Activated CD8-positive, alpha-beta memory T cell treated with anti-CD3 and anti-CD28 coated beads, Interleukin-2, amount 10 ng/mL, durations not matched to agents 7 days and 5 days (primary cell): ENCODE measurements around the gene PCSK5. TPM values are rescaled to one million over a fixed set of nuclear protein-coding genes. Genes with fewer than 3 reads are reported as not detected.

Experiments
- ATAC-seq: fragments of 150-1000 bp; cut with Tn5 transposase; one replicate; pipeline ENCODE4 v1.10.0; 2021; ENCODE audit warnings: moderate library complexity
- CTCF ChIA-PET: fragments of 350-600 bp; sonication (Branson Sonifier 250); formaldehyde crosslinking; loops from one replicate; lab custom pipeline; 2021; ENCODE audit warnings: antibody characterized with exemption; lab: Charles Lee
- DNase-seq: peaks from one replicate; pipeline ENCODE4 v3.0.0-alpha.2; 2020
- H3K27ac Mint-ChIP-seq: one replicate; pipeline ENCODE4 v1.8.0; 2021; ENCODE audit warnings: mild to moderate bottlenecking, mixed read lengths
- H3K27me3 Mint-ChIP-seq: one replicate; pipeline ENCODE4 v1.8.0; 2021; ENCODE audit warnings: mixed read lengths
- H3K36me3 Mint-ChIP-seq: one replicate; pipeline ENCODE4 v1.8.0; 2021; ENCODE audit warnings: mild to moderate bottlenecking, mixed read lengths
- H3K4me1 Mint-ChIP-seq: one replicate; pipeline ENCODE4 v1.8.0; 2021; ENCODE audit warnings: mixed read lengths
- H3K4me3 Mint-ChIP-seq: one replicate; pipeline ENCODE4 v1.8.0; 2021; ENCODE audit warnings: mild to moderate bottlenecking, moderate library complexity, mixed read lengths
- H3K9me3 Mint-ChIP-seq: one replicate; pipeline ENCODE4 v1.8.0; 2022; ENCODE audit warnings: low read depth, mixed read lengths
- total RNA-seq, 2 experiments: library from RNA; stranded (reverse); gene quantifications; one replicate each; pipeline ENCODE4 v1.2.3, GENCODE V29; 2021

PCSK5 gene
- total RNA-seq, 2 experiments from 2014 or later: 1.1 to 2.0 TPM

- H3K36me3 Mint-ChIP-seq: no peaks in the 10 kb centered on the region
- ATAC-seq (no peak), DNase-seq (no peak)
- CTCF ChIA-PET: no interaction called here
- no peaks in the 10 kb centered on the region for H3K4me1 Mint-ChIP-seq
- no peak overlapping the region for H3K27ac Mint-ChIP-seq
- no peaks in the 10 kb centered on the region for H3K9me3 Mint-ChIP-seq
- no peak overlapping the region for H3K4me3 Mint-ChIP-seq
- no peaks in the 10 kb centered on the region for H3K27me3 Mint-ChIP-seq
Measured at GRCh38 chr9:76150013-76150412, 259.5 kb downstream of the PCSK5 start.

DNA sequence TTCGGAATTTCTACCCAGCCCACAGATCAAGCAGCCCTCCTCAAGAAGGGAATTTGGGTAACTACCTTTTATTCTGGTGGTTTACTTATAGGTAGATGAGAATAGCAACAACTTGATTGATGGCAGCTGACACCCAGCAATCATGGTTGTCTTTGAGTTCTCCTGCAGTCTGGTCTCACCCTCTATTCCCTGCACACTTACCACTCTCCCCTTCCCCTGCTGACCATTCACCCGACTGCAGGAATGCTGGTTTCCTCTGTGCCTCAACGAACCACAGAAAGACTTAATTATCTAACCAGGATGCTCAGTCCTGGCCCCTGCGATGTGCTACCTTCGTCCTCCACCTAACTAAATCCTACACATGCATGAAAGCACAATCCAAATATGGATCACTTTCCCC, 260.8 kb downstream of the PCSK5 start:
- Mint-ChIP-seq H3K27ac (no peak overlapping the region), H3K27me3 (no peaks in the 10 kb centered on the region), H3K36me3 (no peaks in the 10 kb centered on the region), H3K4me1 (no peaks in the 10 kb centered on the region), H3K9me3 (no peaks in the 10 kb centered on the region), H3K4me3 (no peak overlapping the region)
- ATAC-seq (no peak), DNase-seq (no peak)
- CTCF ChIA-PET: no interaction called here

DNA sequence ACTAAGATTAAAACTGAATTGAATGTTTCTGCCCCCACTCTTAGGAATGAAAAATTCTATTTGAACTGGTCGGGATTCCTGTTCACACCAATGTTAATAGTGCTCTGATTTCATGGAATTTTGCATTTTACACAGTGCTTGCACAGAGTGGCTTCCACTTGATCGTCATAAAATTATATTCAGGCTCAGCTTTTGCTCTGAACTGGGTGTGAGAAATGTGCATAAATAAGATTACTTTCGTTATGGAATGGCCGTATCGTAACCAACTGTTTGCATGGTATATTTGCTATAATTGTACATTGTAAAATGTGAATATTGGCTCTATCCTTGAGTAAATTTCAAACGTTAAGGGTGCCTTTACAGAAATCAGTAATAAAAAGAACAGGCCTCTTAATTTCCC, 262.9 kb downstream of the PCSK5 start:
- Mint-ChIP-seq H3K9me3 (no peaks in the 10 kb centered on the region), H3K4me1 (no peaks in the 10 kb centered on the region), H3K4me3 (no peak overlapping the region), H3K27ac (no peak overlapping the region), H3K27me3 (no peaks in the 10 kb centered on the region), H3K36me3 (no peaks in the 10 kb centered on the region)
- CTCF ChIA-PET: interaction anchor here (1.1 kb wide), 1 partner anchor 140 kb away, joined by 3 read pairs; no protein-coding TSS in a partner anchor
- ATAC-seq (no peak), DNase-seq (no peak)

DNA sequence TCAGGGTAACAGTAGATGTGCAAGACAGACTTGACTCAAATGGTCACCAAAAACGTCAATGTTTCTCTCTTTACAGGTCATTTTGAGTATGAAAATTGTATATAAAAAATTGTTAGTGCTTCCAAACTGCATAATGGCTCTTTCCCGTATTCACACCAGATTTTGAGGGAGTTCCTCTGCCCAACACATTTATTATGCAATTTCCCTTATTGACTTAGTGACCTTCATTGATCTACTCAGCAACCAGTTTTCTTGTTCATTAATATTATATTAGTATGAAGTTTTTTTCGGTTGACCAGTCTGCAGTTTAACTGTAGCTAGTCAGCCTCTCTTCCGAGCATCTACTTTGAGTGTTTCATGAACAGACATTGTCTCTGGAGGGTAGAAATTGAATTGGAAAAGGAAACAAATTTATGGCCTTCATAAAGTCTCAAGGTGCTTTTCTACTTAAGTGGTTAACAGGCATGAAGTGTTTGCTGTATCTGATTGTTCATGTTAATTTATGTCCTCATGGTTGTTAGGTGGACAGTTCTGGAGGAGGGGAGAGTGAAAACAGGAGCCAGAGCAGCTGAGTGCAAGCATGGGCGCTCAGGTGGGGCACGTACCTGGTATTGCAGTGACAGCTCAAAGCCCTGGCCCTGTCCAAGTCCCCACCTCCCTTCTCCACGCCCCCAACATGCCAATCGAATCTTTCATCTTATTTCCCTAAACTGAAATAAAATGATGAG, 263.6 kb downstream of the PCSK5 start:
- no peak for ATAC-seq
- CTCF ChIA-PET: interaction anchor here (1.1 kb wide), 1 partner anchor 139 kb away, joined by 3 read pairs; no protein-coding TSS in a partner anchor
- no peaks in the 10 kb centered on the region for H3K4me1 Mint-ChIP-seq

GRCh38 chr9:76155361-76155760, 264.9 kb downstream of the PCSK5 start:
- H3K9me3 Mint-ChIP-seq: no peaks in the 10 kb centered on the region
- no peaks in the 10 kb centered on the region for H3K4me1 Mint-ChIP-seq
- no peak for DNase-seq
- CTCF ChIA-PET: no interaction called here
- no peak overlapping the region for H3K4me3 Mint-ChIP-seq
- H3K36me3 Mint-ChIP-seq: no peaks in the 10 kb centered on the region
- no peaks in the 10 kb centered on the region for H3K27me3 Mint-ChIP-seq
- ATAC-seq: no peak
- no peak overlapping the region for H3K27ac Mint-ChIP-seq

More for the DNA sequence above, 263.6 kb downstream of the PCSK5 start:
- Mint-ChIP-seq H3K9me3 (no peaks in the 10 kb centered on the region), H3K27me3 (no peaks in the 10 kb centered on the region), H3K27ac (no peak overlapping the region), H3K4me3 (no peak overlapping the region), H3K36me3 (no peaks in the 10 kb centered on the region)
- no peak for DNase-seq

- Mint-ChIP-seq H3K4me3 (no peak overlapping the region), H3K9me3 (no peaks in the 10 kb centered on the region), H3K27me3 (no peaks in the 10 kb centered on the region), H3K4me1 (no peaks in the 10 kb centered on the region), H3K36me3 (no peaks in the 10 kb centered on the region), H3K27ac (no peak overlapping the region)
- CTCF ChIA-PET: no interaction called here
- ATAC-seq (no peak), DNase-seq (no peak)
Measured at GRCh38 chr9:76158713-76159112, 268.2 kb downstream of the PCSK5 start.

GRCh38 chr9:76159293-76159926, 268.9 kb downstream of the PCSK5 start:
- H3K9me3 Mint-ChIP-seq: no peaks in the 10 kb centered on the region
- ATAC-seq: no peak
- CTCF ChIA-PET: no interaction called here

GRCh38 chr9:76161106-76161505, 270.6 kb downstream of the PCSK5 start:
- Mint-ChIP-seq H3K4me1 (no peaks in the 10 kb centered on the region), H3K36me3 (no peaks in the 10 kb centered on the region), H3K27ac (no peak overlapping the region), H3K27me3 (no peaks in the 10 kb centered on the region), H3K9me3 (no peaks in the 10 kb centered on the region), H3K4me3 (no peak overlapping the region)
- no peak for DNase-seq
- ATAC-seq: no peak
- CTCF ChIA-PET: no interaction called here

More at GRCh38 chr9:76159293-76159926, 268.9 kb downstream of the PCSK5 start:
- no peak overlapping the region for H3K27ac Mint-ChIP-seq
- no peaks in the 10 kb centered on the region for H3K36me3 Mint-ChIP-seq
- H3K27me3 Mint-ChIP-seq: no peaks in the 10 kb centered on the region
- H3K4me3 Mint-ChIP-seq: no peak overlapping the region
- no peak for DNase-seq
- H3K4me1 Mint-ChIP-seq: no peaks in the 10 kb centered on the region

GRCh38 chr9:76161541-76161940, 271.1 kb downstream of the PCSK5 start:
- no peak for DNase-seq
- no peaks in the 10 kb centered on the region for H3K4me1 Mint-ChIP-seq
- H3K9me3 Mint-ChIP-seq: no peaks in the 10 kb centered on the region
- no peak overlapping the region for H3K27ac Mint-ChIP-seq
- CTCF ChIA-PET: no interaction called here
- no peaks in the 10 kb centered on the region for H3K36me3 Mint-ChIP-seq
- no peak overlapping the region for H3K4me3 Mint-ChIP-seq
- ATAC-seq: no peak
- no peaks in the 10 kb centered on the region for H3K27me3 Mint-ChIP-seq

GRCh38 chr9:76162086-76162730, 271.7 kb downstream of the PCSK5 start:
- H3K4me1 Mint-ChIP-seq: peaks cover 3% of the 10 kb centered on the region
- H3K9me3 Mint-ChIP-seq: no peaks in the 10 kb centered on the region
- CTCF ChIA-PET: no interaction called here
- DNase-seq (no peak), ATAC-seq (no peak)
- no peaks in the 10 kb centered on the region for H3K36me3 Mint-ChIP-seq
- H3K4me3 Mint-ChIP-seq: no peak overlapping the region
- H3K27ac Mint-ChIP-seq: no peak overlapping the region
- no peaks in the 10 kb centered on the region for H3K27me3 Mint-ChIP-seq

DNA sequence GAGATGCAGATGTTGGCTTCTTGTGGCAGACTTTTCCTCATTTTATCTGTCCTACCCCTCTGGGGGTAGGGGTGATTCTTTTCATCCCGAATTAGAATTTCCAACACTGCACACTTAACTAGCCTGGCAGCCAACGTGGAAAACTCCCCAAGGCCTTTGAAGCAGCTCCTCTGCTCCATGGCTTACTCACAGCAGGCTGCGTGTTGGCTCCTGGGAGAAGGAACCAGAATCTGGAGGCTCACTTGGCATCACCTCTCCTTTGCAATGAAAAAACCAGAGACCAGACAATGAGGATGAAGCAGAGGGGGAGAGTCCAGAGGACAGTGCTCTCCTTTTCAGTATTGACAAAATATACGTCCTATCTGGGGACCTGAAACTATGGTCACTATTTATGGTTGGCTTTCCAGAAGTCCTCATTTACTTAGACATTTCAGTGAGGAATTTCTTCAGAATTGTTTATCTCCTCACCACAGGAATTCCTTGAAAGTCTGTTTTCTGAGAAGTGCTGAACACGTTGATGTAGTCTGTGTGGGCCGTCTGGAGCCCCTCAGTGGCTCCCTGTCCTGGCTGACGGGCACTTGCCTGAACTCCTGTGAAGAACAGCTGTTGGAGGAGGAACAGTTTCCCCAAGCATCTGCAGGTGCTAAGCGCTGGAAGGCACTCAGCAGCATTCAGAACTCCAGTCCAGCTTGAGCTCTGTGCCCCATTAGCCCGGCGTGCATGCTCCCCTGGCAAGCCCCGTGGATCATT, 272.5 kb downstream of the PCSK5 start:
- Mint-ChIP-seq H3K4me1 (peaks cover 3% of the 10 kb centered on the region), H3K27ac (no peak overlapping the region), H3K36me3 (no peaks in the 10 kb centered on the region), H3K9me3 (no peaks in the 10 kb centered on the region), H3K27me3 (no peaks in the 10 kb centered on the region), H3K4me3 (no peak overlapping the region)
- DNase-seq (no peak), ATAC-seq (no peak)
- CTCF ChIA-PET: no interaction called here

DNA sequence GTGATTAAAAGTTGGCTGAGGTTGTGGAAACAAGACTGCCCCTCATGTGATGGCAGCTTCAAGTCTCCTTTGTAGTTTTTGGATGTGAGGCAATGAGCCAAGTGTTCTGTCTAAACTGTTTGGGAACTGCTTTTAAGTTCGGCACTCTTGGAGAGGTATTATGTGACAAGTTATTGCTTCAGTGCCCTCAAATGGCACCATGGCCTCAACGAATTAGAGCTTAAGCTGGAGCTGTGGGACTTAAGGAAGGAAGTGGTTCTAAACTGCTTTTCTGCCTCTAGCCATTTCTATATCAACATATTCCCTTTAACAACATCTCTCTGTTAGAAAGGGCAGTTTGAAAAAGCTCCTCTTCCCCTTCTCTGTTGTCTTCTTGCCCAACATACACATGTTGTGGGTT, 276.1 kb downstream of the PCSK5 start:
- no peak for DNase-seq
- Mint-ChIP-seq H3K27ac (no peak overlapping the region), H3K27me3 (no peaks in the 10 kb centered on the region), H3K36me3 (no peaks in the 10 kb centered on the region), H3K4me1 (peaks cover 3% of the 10 kb centered on the region), H3K4me3 (no peak overlapping the region), H3K9me3 (no peaks in the 10 kb centered on the region)
- CTCF ChIA-PET: no interaction called here
- no peak for ATAC-seq

- CTCF ChIA-PET: no interaction called here
- ATAC-seq (no peak), DNase-seq (no peak)
- Mint-ChIP-seq H3K36me3 (no peaks in the 10 kb centered on the region), H3K27me3 (no peaks in the 10 kb centered on the region), H3K9me3 (no peaks in the 10 kb centered on the region), H3K27ac (no peak overlapping the region), H3K4me1 (peaks cover 11% of the 10 kb centered on the region), H3K4me3 (no peak overlapping the region)
Measured at GRCh38 chr9:76176171-76176570, 285.7 kb downstream of the PCSK5 start.
